K562 (cell line): ENCODE results near the gene ADCY9.

Source experiments
- FOXP1 ChIP-seq: sonication (generic); formaldehyde crosslinking; IDR thresholded peaks from 2 replicates; pipeline ENCODE4 v1.8.0; 2022; ENCODE audit warnings: mild to moderate bottlenecking, missing genetic modification reagents
- JUND ChIP-seq, 2 experiments: IDR thresholded peaks; 2 replicates in 1 of 2; 3 replicates in 1 of 2; pipeline ENCODE4 v1.6.1; 2011; ENCODE audit warnings: borderline replicate concordance in 2 of 2, low read depth in 2 of 2, low read length in 2 of 2, improper control_type of control experiment in 1 of 2, missing biosample characterization in 1 of 2, missing genetic modification characterization in 1 of 2, missing genetic modification reagents in 1 of 2
- KAT7 ChIP-seq: sonication (generic); formaldehyde crosslinking; IDR thresholded peaks from 2 replicates; pipeline ENCODE4 v1.8.0; 2022; ENCODE audit warnings: missing genetic modification reagents, mild to moderate bottlenecking, borderline replicate concordance
- PHB ChIP-seq: fragments of 250-450 bp; sonication (Bioruptor Pico); IDR thresholded peaks from 2 replicates; pipeline ENCODE4 v1.5.0; 2021
- POLR2A ChIP-seq: fragments of 450-650 bp; conservative IDR thresholded peaks from 2 replicates; pipeline ENCODE4 v1.6.1; 2016
- SAFB2 ChIP-seq: fragments of 200-400 bp; formaldehyde crosslinking; IDR thresholded peaks from 2 replicates; pipeline ENCODE4 v1.6.1; 2018; ENCODE audit warnings: borderline replicate concordance, low read length, low read depth, moderate library complexity; ENCODE audit not compliant: severe bottlenecking
- THRAP3 ChIP-seq: fragments of 450-650 bp; IDR thresholded peaks from 2 replicates; pipeline ENCODE4 v1.6.1; 2016; ENCODE audit warnings: mild to moderate bottlenecking, inconsistent platforms, borderline replicate concordance
- YY1 ChIP-seq, 3 experiments: IDR thresholded peaks; 2 replicates each; pipeline ENCODE4 v1.6.1; 2011; ENCODE audit warnings: low read length in 2 of 3, mild to moderate bottlenecking in 2 of 3, moderate library complexity in 2 of 3, borderline replicate concordance in 1 of 3, control low read depth in 1 of 3, low read depth in 1 of 3; ENCODE audit not compliant: insufficient read depth in 3 of 3, insufficient replicate concordance in 2 of 3, control insufficient read depth in 1 of 3, insufficient read length in 1 of 3; ENCODE audit errors: extremely low read depth in 1 of 3
- ZNF184 ChIP-seq: sonication (generic); formaldehyde crosslinking; IDR thresholded peaks from 2 replicates; pipeline ENCODE4 v1.5.0; 2020; ENCODE audit warnings: missing genetic modification reagents
- TF ChIP-seq, protein P1 (sequence below), 3 experiments: IDR thresholded peaks in 2 of 3; conservative IDR thresholded peaks in 1 of 3; 2 replicates each; pipeline ENCODE4 v1.5.1; 2011 to 2012; ENCODE audit warnings: low read length in 3 of 3, mild to moderate bottlenecking in 3 of 3, control low read depth in 2 of 3, improper control_type of control experiment in 1 of 3, inconsistent platforms in 1 of 3, low read depth in 1 of 3, mixed read lengths in 1 of 3, moderate library complexity in 1 of 3; ENCODE audit not compliant: insufficient read depth in 2 of 3
- TF ChIP-seq, protein P2 (sequence below): sonication (generic); formaldehyde crosslinking; IDR thresholded peaks from 2 replicates; pipeline ENCODE4 v1.8.1; 2023; ENCODE audit warnings: mild to moderate bottlenecking, missing genetic modification reagents
- TF ChIP-seq, protein P3 (sequence below): sonication (generic); formaldehyde crosslinking; IDR thresholded peaks from 2 replicates; pipeline ENCODE4 v1.8.0; 2023; ENCODE audit warnings: mild to moderate bottlenecking, missing genetic modification reagents

DNA sequence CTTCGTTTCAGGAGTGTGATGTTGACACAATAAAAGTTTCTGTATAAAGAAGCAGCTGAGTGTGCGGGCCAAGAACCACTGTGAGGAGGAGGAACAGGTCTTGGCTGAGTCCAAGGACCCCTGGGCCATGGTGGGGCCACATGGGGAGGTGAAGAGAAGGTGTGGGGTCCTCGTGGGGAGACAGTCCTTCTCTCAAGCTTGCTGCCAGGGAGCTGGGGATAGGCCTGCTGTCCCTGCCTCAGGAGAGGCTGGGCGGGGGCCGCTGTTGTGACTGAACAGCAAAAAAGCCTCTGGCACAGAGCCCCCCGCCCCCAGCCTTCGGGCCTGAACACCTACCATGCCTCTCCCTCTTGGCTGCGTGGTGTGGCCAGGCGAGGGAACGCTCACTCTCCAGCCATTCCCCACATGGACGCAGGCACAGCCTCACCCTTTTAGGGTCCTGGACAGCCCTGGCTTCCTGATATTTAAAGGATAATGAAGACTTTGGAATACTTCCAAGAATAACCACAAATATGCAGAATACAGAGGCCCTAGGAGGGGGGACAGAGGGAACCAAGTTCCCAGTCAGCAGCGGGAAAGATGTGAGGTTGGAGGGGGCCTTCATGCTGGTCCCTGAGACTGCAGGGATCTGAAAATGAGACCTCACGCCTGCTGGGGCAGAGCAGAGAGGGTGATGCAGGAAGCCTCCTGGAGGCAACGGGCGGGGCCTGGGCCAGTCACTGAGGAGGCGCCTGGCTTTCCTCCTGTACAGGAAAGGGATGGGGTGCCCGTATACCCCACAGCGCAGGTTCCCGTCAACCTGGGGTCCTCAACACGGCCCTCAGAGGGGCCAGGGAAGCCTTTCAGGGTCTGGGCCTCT lies 135.8 kb downstream of the ADCY9 start:
- no peak for TF ChIP-seq ZNF184
- TF ChIP-seq FOXP1 (CRISPR knock-in tag): no peak
- TF ChIP-seq THRAP3: no peak
- TF ChIP-seq POLR2A: no peak
- TF ChIP-seq YY1 (IDR thresholded peaks at IDR 0.05; ENCODE audit: borderline replicate concordance in 1 of 3, control insufficient read depth in 1 of 3, extremely low read depth in 1 of 3, insufficient read depth in 3 of 3, insufficient read length in 1 of 3, insufficient replicate concordance in 2 of 3, low read depth in 1 of 3, low read length in 2 of 3): no peak
- TF ChIP-seq KAT7: no peak
- TF ChIP-seq, protein P1, sequence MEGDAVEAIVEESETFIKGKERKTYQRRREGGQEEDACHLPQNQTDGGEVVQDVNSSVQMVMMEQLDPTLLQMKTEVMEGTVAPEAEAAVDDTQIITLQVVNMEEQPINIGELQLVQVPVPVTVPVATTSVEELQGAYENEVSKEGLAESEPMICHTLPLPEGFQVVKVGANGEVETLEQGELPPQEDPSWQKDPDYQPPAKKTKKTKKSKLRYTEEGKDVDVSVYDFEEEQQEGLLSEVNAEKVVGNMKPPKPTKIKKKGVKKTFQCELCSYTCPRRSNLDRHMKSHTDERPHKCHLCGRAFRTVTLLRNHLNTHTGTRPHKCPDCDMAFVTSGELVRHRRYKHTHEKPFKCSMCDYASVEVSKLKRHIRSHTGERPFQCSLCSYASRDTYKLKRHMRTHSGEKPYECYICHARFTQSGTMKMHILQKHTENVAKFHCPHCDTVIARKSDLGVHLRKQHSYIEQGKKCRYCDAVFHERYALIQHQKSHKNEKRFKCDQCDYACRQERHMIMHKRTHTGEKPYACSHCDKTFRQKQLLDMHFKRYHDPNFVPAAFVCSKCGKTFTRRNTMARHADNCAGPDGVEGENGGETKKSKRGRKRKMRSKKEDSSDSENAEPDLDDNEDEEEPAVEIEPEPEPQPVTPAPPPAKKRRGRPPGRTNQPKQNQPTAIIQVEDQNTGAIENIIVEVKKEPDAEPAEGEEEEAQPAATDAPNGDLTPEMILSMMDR (IDR thresholded peaks at IDR 0.05 in 2 of 3, conservative IDR thresholded peaks at IDR 0.05 in 1 of 3; ENCODE audit: insufficient read depth in 2 of 3, low read depth in 1 of 3, low read length in 3 of 3): no peak
- TF ChIP-seq, protein P2, sequence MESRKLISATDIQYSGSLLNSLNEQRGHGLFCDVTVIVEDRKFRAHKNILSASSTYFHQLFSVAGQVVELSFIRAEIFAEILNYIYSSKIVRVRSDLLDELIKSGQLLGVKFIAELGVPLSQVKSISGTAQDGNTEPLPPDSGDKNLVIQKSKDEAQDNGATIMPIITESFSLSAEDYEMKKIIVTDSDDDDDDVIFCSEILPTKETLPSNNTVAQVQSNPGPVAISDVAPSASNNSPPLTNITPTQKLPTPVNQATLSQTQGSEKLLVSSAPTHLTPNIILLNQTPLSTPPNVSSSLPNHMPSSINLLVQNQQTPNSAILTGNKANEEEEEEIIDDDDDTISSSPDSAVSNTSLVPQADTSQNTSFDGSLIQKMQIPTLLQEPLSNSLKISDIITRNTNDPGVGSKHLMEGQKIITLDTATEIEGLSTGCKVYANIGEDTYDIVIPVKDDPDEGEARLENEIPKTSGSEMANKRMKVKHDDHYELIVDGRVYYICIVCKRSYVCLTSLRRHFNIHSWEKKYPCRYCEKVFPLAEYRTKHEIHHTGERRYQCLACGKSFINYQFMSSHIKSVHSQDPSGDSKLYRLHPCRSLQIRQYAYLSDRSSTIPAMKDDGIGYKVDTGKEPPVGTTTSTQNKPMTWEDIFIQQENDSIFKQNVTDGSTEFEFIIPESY (CRISPR knock-in tag): no peak
- no peak for TF ChIP-seq SAFB2
- no peak for TF ChIP-seq JUND (IDR thresholded peaks at IDR 0.05; ENCODE audit: borderline replicate concordance, low read depth, low read length)
- TF ChIP-seq JUND (tag; IDR thresholded peaks at IDR 0.05; ENCODE audit: borderline replicate concordance, low read depth, low read length): no peak
- TF ChIP-seq PHB (CRISPR knock-in tag): no peak
- TF ChIP-seq, protein P3, sequence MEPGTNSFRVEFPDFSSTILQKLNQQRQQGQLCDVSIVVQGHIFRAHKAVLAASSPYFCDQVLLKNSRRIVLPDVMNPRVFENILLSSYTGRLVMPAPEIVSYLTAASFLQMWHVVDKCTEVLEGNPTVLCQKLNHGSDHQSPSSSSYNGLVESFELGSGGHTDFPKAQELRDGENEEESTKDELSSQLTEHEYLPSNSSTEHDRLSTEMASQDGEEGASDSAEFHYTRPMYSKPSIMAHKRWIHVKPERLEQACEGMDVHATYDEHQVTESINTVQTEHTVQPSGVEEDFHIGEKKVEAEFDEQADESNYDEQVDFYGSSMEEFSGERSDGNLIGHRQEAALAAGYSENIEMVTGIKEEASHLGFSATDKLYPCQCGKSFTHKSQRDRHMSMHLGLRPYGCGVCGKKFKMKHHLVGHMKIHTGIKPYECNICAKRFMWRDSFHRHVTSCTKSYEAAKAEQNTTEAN (CRISPR knock-in tag): no peak
